Loucy (cell line): ENCODE measurements around the gene SFT2D3.

ENCODE experiments used
- H2AFZ ChIP-seq: fragments of 200-600 bp; sonication (generic); 2 replicates; pipeline ENCODE4 v1.6.0; 2016; ENCODE audit warnings: antibody characterized with exemption, mild to moderate bottlenecking, low read length, moderate library complexity
- H3F3A ChIP-seq: fragments of 200-600 bp; 2 replicates; pipeline ENCODE4 v1.6.0; 2016; ENCODE audit warnings: antibody characterized with exemption, low read depth, mild to moderate bottlenecking
- H3K27me3 ChIP-seq: fragments of 200-600 bp; sonication (generic); 2 replicates; pipeline ENCODE4 v1.6.1; 2014; ENCODE audit warnings: low read length, mild to moderate bottlenecking; ENCODE audit not compliant: insufficient read depth, poor library complexity, severe bottlenecking
- H3K36me3 ChIP-seq: fragments of 200-600 bp; sonication (generic); 2 replicates; pipeline ENCODE4 v1.6.1; 2016; ENCODE audit warnings: low read length; ENCODE audit not compliant: insufficient read depth
- H3K4me1 ChIP-seq: fragments of 200-600 bp; sonication (generic); 2 replicates; pipeline ENCODE4 v1.5.1; 2014; ENCODE audit warnings: low read length, mild to moderate bottlenecking; ENCODE audit not compliant: insufficient read depth, poor library complexity, severe bottlenecking
- H3K4me2 ChIP-seq: fragments of 200-600 bp; sonication (generic); 2 replicates; pipeline ENCODE4 v1.6.0; 2014; ENCODE audit warnings: antibody characterized with exemption, low read length, low read depth, mild to moderate bottlenecking; ENCODE audit not compliant: poor library complexity, severe bottlenecking
- H3K4me3 ChIP-seq: fragments of 200-600 bp; sonication (generic); 2 replicates; pipeline ENCODE4 v1.5.1; 2014; ENCODE audit warnings: low read length, mild to moderate bottlenecking, mixed read lengths; ENCODE audit not compliant: poor library complexity, severe bottlenecking
- H3K79me2 ChIP-seq: fragments of 200-600 bp; sonication (generic); 2 replicates; pipeline ENCODE4 v1.6.1; 2014; ENCODE audit warnings: low read length; ENCODE audit not compliant: insufficient read depth
- H3K9ac ChIP-seq: fragments of 200-600 bp; sonication (generic); 2 replicates; pipeline ENCODE4 v1.6.0; 2014; ENCODE audit warnings: mild to moderate bottlenecking, low read depth, low read length, moderate library complexity; ENCODE audit not compliant: poor library complexity, severe bottlenecking
- H3K9me2 ChIP-seq: fragments of 200-600 bp; sonication (generic); replicated peaks from 2 replicates; pipeline ENCODE4 v1.6.1; 2016; ENCODE audit warnings: low read depth, low read length, mixed read lengths
- H3K9me3 ChIP-seq: fragments of 200-600 bp; sonication (generic); 2 replicates; pipeline ENCODE4 v1.6.1; 2014; ENCODE audit warnings: mild to moderate bottlenecking, antibody characterized with exemption, low read length, low read depth; ENCODE audit not compliant: insufficient read depth
- H4K20me1 ChIP-seq: fragments of 200-600 bp; sonication (generic); 2 replicates; pipeline ENCODE4 v1.6.0; 2014; ENCODE audit warnings: antibody characterized with exemption, low read length, mild to moderate bottlenecking; ENCODE audit not compliant: insufficient read depth, poor library complexity, severe bottlenecking
- EZH2phosphoT487 ChIP-seq: fragments of 200-600 bp; IDR thresholded peaks from 2 replicates; pipeline ENCODE4 v1.6.1; 2018; ENCODE audit warnings: antibody characterized with exemption, mild to moderate bottlenecking, moderate library complexity, borderline replicate concordance
- TF ChIP-seq, protein P1 (sequence below): fragments of 200-600 bp; sonication (generic); conservative IDR thresholded peaks from 2 replicates; pipeline ENCODE4 v1.5.1; 2014; ENCODE audit warnings: mild to moderate bottlenecking, antibody characterized with exemption, low read length

The SFT2D3 gene

DNA sequence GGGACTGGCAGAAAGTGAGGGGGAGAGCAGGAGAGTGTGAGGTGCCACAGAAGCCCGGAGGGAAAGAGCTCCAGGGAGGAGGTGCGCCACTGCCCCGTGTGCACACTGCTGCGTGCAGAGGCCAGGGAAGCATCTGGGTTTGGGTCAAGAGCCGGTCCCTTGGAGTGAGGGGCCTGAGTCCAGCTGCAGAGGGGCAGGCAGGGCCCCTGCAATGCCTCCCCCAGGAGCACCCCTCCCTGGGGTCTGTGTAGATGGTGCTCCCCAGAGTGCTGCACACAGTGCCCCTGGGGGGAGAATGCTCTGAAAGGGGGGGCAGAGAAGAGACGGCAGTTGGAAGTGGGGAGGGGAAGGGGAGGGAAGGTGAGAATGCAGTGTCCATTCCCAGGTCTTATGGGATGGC lies 22.3 kb upstream of the SFT2D3 start:
- Histone ChIP-seq H3K9ac (no peak overlapping the region), H3K79me2 (no peaks in the 10 kb centered on the region), H3K4me1 (no peaks in the 10 kb centered on the region), H3K36me3 (no peaks in the 10 kb centered on the region), H3K4me2 (no peak overlapping the region), H3K27me3 (no peaks in the 10 kb centered on the region), H3K9me3 (no peaks in the 10 kb centered on the region), H3K9me2 (no peaks in the 10 kb centered on the region), H3F3A (no peaks in the 10 kb centered on the region), H3K4me3 (no peak overlapping the region), H4K20me1 (no peaks in the 10 kb centered on the region), H2AFZ (no peak overlapping the region)
- TF ChIP-seq, protein P1, sequence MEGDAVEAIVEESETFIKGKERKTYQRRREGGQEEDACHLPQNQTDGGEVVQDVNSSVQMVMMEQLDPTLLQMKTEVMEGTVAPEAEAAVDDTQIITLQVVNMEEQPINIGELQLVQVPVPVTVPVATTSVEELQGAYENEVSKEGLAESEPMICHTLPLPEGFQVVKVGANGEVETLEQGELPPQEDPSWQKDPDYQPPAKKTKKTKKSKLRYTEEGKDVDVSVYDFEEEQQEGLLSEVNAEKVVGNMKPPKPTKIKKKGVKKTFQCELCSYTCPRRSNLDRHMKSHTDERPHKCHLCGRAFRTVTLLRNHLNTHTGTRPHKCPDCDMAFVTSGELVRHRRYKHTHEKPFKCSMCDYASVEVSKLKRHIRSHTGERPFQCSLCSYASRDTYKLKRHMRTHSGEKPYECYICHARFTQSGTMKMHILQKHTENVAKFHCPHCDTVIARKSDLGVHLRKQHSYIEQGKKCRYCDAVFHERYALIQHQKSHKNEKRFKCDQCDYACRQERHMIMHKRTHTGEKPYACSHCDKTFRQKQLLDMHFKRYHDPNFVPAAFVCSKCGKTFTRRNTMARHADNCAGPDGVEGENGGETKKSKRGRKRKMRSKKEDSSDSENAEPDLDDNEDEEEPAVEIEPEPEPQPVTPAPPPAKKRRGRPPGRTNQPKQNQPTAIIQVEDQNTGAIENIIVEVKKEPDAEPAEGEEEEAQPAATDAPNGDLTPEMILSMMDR: no peak
- TF ChIP-seq EZH2phosphoT487: no peak

DNA sequence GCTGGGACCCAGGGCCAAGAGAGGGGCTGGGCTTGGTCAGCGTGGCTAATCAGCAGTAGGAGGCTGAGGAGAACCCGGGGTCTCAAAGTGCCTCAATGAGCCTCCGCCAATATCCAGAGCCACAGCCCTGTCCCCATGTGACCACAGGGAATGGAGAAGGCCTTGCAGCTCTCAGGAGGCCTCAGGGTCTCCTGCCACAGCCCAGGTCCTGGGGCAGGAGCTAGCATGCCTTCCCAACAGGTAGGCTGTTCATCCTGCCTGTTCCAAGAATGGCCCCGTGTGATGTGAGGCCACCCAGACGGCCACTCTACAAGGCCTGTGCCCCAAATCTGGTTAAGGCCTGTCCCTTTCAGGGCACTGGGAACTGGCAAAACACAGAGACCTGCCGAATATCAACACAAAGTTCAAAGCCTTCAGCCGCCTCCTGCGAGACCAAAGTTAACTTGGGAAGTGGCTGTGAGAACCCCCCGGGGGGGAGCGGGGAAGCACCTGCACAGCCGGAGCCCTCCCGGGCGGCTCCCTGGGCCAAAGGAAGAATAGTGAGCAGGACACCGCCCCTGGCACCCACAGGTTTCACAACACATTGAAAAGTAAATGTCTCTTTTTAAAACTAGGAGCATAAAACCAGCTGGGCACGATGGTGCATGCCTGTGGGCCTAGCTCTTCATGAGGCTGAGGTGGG lies 21.5 kb upstream of the SFT2D3 start:
- Histone ChIP-seq H4K20me1 (no peaks in the 10 kb centered on the region), H3F3A (no peaks in the 10 kb centered on the region), H3K9me3 (no peaks in the 10 kb centered on the region), H3K4me3 (no peak overlapping the region), H3K9ac (no peak overlapping the region), H3K36me3 (no peaks in the 10 kb centered on the region), H3K4me2 (no peak overlapping the region), H3K9me2 (no peaks in the 10 kb centered on the region), H2AFZ (no peak overlapping the region), H3K79me2 (no peaks in the 10 kb centered on the region), H3K27me3 (no peaks in the 10 kb centered on the region), H3K4me1 (no peaks in the 10 kb centered on the region)
- no peak for TF ChIP-seq EZH2phosphoT487
- TF ChIP-seq, protein P1: no peak

DNA sequence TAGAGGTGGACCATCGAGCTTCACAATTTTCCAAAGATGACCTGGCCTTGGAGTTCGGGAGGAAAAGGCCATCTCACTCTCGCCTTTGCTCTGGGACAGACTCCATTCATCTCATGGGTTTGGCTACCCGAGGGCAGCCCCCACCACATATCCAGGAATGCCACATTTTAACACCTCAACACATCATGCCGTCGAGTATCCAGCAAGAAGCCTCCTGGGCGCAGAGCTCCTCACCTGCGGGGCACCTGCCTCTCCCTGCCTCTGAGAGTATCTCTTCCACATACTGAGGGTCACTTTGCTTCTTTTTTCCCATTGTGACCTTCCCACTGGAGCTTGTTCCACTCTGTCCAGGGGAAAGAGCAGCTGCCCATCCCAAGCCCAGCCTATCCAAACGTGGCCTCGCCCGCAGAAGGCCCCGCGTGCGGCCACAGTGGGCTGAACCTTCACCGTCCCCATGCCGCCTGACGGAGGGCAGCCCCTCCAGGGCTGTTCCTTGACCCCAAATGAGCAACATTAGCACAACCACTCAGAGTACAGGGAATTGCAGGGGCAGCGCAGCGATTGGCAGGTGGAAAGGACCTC lies 20.5 kb upstream of the SFT2D3 start:
- H3K4me2 ChIP-seq: no peak overlapping the region
- no peak overlapping the region; the same call in 1 of the 2 replicates for H2AFZ ChIP-seq
- H3K4me3 ChIP-seq: no peak overlapping the region
- H3K27me3 ChIP-seq: no peaks in the 10 kb centered on the region
- no peaks in the 10 kb centered on the region for H3K36me3 ChIP-seq
- no peaks in the 10 kb centered on the region for H3F3A ChIP-seq
- no peaks in the 10 kb centered on the region for H3K9me3 ChIP-seq
- no peak for TF ChIP-seq EZH2phosphoT487
- TF ChIP-seq, protein P1: no peak
- H3K9me2 ChIP-seq: no peaks in the 10 kb centered on the region
- no peaks in the 10 kb centered on the region for H4K20me1 ChIP-seq
- no peaks in the 10 kb centered on the region for H3K4me1 ChIP-seq
- H3K79me2 ChIP-seq: no peaks in the 10 kb centered on the region
- H3K9ac ChIP-seq: no peak overlapping the region
